IPS-18a (cell line): ENCODE data around the gene ARID3A.

Experiments
- H3K27ac ChIP-seq: one replicate; pipeline ENCODE4 v1.5.1; 2013; ENCODE audit warnings: low read length
- H3K27me3 ChIP-seq: one replicate; pipeline ENCODE4 v1.6.1; 2013; ENCODE audit warnings: mild to moderate bottlenecking, low read length; ENCODE audit not compliant: control insufficient read depth, insufficient read depth
- H3K36me3 ChIP-seq: one replicate; pipeline ENCODE4 v1.6.1; 2013; ENCODE audit warnings: low read depth, low read length; ENCODE audit not compliant: control insufficient read depth
- H3K4me1 ChIP-seq: one replicate; pipeline ENCODE4 v1.6.1; 2013; ENCODE audit warnings: low read depth, low read length; ENCODE audit not compliant: control insufficient read depth
- H3K4me3 ChIP-seq: one replicate; pipeline ENCODE4 v1.5.1; 2013; ENCODE audit warnings: low read length
- H3K9ac ChIP-seq: one replicate; pipeline ENCODE4 v1.6.1; 2013; ENCODE audit warnings: mild to moderate bottlenecking, low read length, moderate library complexity
- H3K9me3 ChIP-seq: one replicate; pipeline ENCODE4 v1.6.1; 2013; ENCODE audit warnings: low read depth, low read length; ENCODE audit not compliant: control insufficient read depth

The ARID3A gene

DNA sequence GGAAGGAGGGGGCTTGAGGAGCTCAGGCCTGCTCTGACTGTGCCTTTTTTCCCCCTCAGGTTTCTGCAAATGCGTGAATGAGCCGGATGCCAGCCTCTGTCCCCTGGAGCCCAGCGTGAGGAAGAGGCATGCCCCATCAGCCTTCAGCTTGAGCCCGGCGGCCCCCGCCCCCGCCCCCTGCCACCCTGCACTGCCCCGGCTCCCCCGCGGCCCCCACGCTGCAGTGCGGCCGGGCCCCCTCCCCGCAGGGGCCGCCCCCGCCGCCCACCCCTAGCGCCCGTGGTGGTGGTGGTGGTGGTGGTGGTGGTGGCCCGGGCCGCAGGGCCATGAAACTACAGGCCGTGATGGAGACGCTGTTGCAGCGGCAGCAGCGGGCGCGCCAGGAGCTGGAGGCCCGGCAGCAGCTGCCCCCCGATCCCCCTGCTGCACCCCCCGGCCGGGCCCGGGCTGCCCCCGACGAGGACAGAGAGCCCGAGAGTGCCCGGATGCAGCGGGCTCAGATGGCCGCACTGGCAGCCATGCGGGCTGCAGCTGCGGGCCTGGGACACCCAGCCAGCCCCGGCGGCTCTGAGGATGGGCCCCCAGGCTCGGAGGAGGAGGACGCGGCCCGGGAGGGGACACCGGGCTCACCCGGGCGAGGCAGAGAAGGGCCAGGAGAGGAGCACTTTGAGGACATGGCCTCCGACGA, 3.5 kb downstream of the ARID3A start:
- Histone ChIP-seq H3K36me3 (peaks cover 5% of the 10 kb centered on the region), H3K27ac (no peak overlapping the region), H3K9ac (no peak overlapping the region), H3K9me3 (no peaks in the 10 kb centered on the region), H3K27me3 (peaks cover 3% of the 10 kb centered on the region), H3K4me3 (no peak overlapping the region), H3K4me1 (peaks cover 12% of the 10 kb centered on the region)

GRCh38 chr19:929891-930258, 4.0 kb downstream of the ARID3A start:
- H3K36me3 ChIP-seq, result peaks cover 5% of the 10 kb centered on the region
- H3K4me1 ChIP-seq, result peaks cover 12% of the 10 kb centered on the region
- no peak overlapping the region for H3K27ac ChIP-seq

DNA sequence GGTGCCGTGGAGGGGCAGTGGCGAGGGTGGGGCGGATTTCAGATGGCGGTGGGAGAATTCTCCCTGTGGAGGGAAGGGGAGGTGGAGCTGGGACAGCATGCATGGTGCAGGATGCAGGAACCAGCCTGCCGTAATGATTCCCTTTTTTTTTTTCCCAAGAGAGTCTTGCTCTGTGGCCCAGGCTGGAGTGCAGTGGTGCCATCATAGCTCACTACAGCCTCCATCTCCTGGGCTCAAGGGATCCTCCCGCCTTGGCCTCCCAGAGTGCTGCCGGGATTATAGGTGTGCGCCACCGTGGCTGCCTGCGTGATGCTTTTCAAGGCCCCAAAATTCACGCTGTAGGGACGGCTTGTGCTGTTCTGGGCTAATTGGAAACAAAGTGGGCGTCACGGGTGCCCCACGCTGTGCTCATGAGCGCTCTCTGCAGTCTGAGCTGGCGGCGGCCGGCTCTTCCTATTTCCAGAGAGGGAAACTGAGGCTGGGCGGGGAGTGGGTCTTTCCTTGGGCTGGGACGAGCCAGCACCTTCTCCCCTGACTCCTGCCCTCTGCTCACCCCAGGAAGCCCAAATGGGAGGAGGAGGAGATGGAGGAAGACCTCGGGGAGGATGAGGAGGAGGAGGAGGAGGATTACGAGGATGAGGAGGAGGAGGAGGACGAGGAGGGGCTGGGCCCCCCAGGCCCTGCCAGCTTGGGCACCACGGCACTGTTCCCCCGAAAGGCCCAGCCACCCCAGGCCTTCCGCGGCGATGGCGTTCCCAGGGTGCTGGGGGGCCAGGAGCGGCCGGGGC, 6.2 kb downstream of the ARID3A start:
- Histone ChIP-seq H3K4me1 (peaks cover 12% of the 10 kb centered on the region), H3K27ac (no peak overlapping the region), H3K4me3 (no peak overlapping the region), H3K9me3 (no peaks in the 10 kb centered on the region), H3K36me3 (peaks cover 5% of the 10 kb centered on the region), H3K27me3 (no peaks in the 10 kb centered on the region), H3K9ac (no peak overlapping the region)

More at GRCh38 chr19:929891-930258, 4.0 kb downstream of the ARID3A start:
- no peak overlapping the region for H3K4me3 ChIP-seq
- H3K9ac ChIP-seq, result no peak overlapping the region
- no peaks in the 10 kb centered on the region for H3K27me3 ChIP-seq
- H3K9me3 ChIP-seq, result no peaks in the 10 kb centered on the region

GRCh38 chr19:932648-933552, 7.1 kb downstream of the ARID3A start:
- Histone ChIP-seq H3K27ac (no peak overlapping the region), H3K9me3 (no peaks in the 10 kb centered on the region), H3K9ac (no peak overlapping the region), H3K4me3 (no peak overlapping the region), H3K4me1 (peaks cover 8% of the 10 kb centered on the region), H3K36me3 (peaks cover 5% of the 10 kb centered on the region), H3K27me3 (no peaks in the 10 kb centered on the region)

- Histone ChIP-seq H3K4me1 (peaks cover 8% of the 10 kb centered on the region), H3K27ac (no peak overlapping the region), H3K4me3 (no peak overlapping the region), H3K27me3 (no peaks in the 10 kb centered on the region), H3K9me3 (no peaks in the 10 kb centered on the region), H3K36me3 (peaks cover 5% of the 10 kb centered on the region), H3K9ac (no peak overlapping the region)
These were observed 7.7 kb downstream of the ARID3A start for GRCh38 chr19:933553-933882.

GRCh38 chr19:934197-934840, 8.5 kb downstream of the ARID3A start:
- Histone ChIP-seq H3K4me3 (no peak overlapping the region), H3K27me3 (no peaks in the 10 kb centered on the region), H3K36me3 (peaks cover 6% of the 10 kb centered on the region), H3K27ac (no peak overlapping the region), H3K4me1 (peaks cover 8% of the 10 kb centered on the region), H3K9me3 (no peaks in the 10 kb centered on the region), H3K9ac (no peak overlapping the region)

DNA sequence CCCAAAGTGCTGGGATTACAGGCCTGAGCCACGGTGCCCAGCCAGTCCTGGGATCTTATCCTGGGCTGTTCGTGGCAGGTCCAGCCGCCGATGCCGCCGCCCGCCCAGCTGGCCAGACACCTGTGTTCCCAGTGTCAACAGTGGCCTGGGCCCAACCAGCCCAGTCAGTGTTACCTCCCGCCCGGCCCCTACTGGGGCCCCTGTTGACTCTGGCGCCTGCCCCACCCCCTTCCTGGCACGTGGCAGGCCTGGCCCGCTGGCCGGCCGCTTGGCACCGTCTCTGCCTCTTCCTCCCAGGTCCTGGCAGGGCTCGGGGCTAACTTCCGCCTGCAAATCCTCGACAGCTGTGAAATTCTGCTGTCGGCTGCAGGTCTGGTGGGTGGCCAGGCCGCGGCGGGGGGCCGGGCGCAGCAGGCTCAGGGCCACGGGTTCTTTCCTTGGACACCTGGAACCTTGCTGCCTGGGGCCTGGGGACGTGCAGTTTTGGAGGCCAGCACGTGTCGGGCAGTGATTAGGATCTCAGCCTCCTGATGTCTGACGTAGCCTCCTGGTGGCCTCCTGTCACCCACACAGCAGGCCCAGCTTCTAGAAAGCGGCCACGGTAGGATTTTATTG, 9.1 kb downstream of the ARID3A start:
- Histone ChIP-seq H3K4me3 (no peak overlapping the region), H3K4me1 (peaks cover 8% of the 10 kb centered on the region), H3K36me3 (peaks cover 6% of the 10 kb centered on the region), H3K27ac (no peak overlapping the region), H3K9me3 (no peaks in the 10 kb centered on the region), H3K27me3 (no peaks in the 10 kb centered on the region), H3K9ac (no peak overlapping the region)

GRCh38 chr19:936175-936546, 10.3 kb downstream of the ARID3A start:
- Histone ChIP-seq H3K36me3 (peaks cover 4% of the 10 kb centered on the region), H3K4me1 (peaks cover 8% of the 10 kb centered on the region), H3K27ac (no peak overlapping the region)

GRCh38 chr19:937259-937694, 11.4 kb downstream of the ARID3A start:
- no peak overlapping the region for H3K27ac ChIP-seq
- no peaks in the 10 kb centered on the region for H3K9me3 ChIP-seq
- no peak overlapping the region for H3K9ac ChIP-seq
- no peaks in the 10 kb centered on the region for H3K27me3 ChIP-seq
- H3K4me1 ChIP-seq, result peaks cover 8% of the 10 kb centered on the region
- H3K36me3 ChIP-seq, result peaks cover 4% of the 10 kb centered on the region
- H3K4me3 ChIP-seq, result no peak overlapping the region

More at GRCh38 chr19:936175-936546, 10.3 kb downstream of the ARID3A start:
- no peak overlapping the region for H3K9ac ChIP-seq
- no peaks in the 10 kb centered on the region for H3K9me3 ChIP-seq
- no peak overlapping the region for H3K4me3 ChIP-seq
- no peaks in the 10 kb centered on the region for H3K27me3 ChIP-seq

DNA sequence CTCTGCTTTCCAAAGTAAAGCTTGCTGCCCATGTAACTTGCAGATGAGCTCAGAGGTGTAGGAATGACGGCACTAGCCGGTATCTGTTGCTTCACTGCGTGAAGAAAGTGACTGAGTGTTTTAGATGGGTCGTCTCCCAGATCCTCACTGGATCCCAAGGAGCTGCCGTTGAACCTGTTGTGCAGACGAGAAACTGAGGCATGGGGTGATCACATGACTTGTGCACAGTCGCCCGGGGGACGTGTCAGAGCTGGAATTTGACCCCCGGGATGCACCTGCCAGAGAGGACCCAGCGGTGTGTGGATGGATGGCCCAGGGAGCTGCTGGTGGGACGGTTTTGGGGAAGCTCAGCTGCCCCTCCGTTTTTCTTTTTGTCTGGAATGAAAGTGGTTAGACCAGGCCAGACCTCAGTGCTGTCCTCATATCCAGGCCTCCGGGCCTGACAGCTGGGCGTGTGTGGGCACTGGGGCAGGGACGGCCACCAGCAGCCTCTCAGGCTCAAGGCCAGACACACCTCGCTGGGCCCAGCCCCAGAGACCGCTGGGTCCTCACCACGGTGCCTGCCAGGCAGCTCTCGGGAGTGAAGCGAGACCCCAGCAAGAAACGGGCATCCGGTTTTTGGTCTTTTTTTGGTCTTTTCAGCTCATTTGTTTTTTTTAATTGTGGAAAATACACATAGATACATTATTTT, 12.5 kb downstream of the ARID3A start:
- Histone ChIP-seq H3K9me3 (no peaks in the 10 kb centered on the region), H3K4me3 (no peak overlapping the region), H3K9ac (no peak overlapping the region), H3K27me3 (no peaks in the 10 kb centered on the region), H3K36me3 (peaks cover 4% of the 10 kb centered on the region), H3K27ac (no peak overlapping the region), H3K4me1 (peaks cover 1% of the 10 kb centered on the region)
